ENCODE measurements around the gene ABCA13.

GRCh38 chr7:48183965-48184364, 12.7 kb downstream of the ABCA13 start:
- no peak for TF ChIP-seq JUN (IDR thresholded peaks at IDR 0.05; ENCODE audit: borderline replicate concordance, insufficient read depth, insufficient read length, low read depth)
- TF ChIP-seq, protein P1, sequence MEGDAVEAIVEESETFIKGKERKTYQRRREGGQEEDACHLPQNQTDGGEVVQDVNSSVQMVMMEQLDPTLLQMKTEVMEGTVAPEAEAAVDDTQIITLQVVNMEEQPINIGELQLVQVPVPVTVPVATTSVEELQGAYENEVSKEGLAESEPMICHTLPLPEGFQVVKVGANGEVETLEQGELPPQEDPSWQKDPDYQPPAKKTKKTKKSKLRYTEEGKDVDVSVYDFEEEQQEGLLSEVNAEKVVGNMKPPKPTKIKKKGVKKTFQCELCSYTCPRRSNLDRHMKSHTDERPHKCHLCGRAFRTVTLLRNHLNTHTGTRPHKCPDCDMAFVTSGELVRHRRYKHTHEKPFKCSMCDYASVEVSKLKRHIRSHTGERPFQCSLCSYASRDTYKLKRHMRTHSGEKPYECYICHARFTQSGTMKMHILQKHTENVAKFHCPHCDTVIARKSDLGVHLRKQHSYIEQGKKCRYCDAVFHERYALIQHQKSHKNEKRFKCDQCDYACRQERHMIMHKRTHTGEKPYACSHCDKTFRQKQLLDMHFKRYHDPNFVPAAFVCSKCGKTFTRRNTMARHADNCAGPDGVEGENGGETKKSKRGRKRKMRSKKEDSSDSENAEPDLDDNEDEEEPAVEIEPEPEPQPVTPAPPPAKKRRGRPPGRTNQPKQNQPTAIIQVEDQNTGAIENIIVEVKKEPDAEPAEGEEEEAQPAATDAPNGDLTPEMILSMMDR (IDR thresholded peaks at IDR 0.05; ENCODE audit: extremely low read depth in 1 of 2, insufficient read depth in 1 of 2, low read depth in 1 of 2, low read length in 2 of 2) = no peak
- no peak for TF ChIP-seq MYC (IDR thresholded peaks at IDR 0.05; ENCODE audit: low read depth, low read length)
